OCI-LY1 (cell line): ENCODE data around the gene CBLIF.

ENCODE experiments used
- H2AFZ ChIP-seq: fragments of 200-600 bp; sonication (generic), shearing (Covaris generic); 2 replicates; pipeline ENCODE4 v1.6.0; 2014; ENCODE audit warnings: antibody characterized with exemption, mild to moderate bottlenecking, low read length
- H3F3A ChIP-seq: fragments of 200-600 bp; sonication (generic), shearing (Covaris generic); 2 replicates; pipeline ENCODE4 v1.6.0; 2014; ENCODE audit warnings: mild to moderate bottlenecking, antibody characterized with exemption, low read length, moderate library complexity; ENCODE audit not compliant: insufficient read depth
- H3K27ac ChIP-seq: fragments of 200-600 bp; sonication (generic); 2 replicates; pipeline ENCODE4 v1.5.1; 2014; ENCODE audit warnings: low read length, mixed run types, mild to moderate bottlenecking, low read depth; ENCODE audit not compliant: poor library complexity, severe bottlenecking
- H3K27me3 ChIP-seq: fragments of 200-600 bp; sonication (generic); 2 replicates; pipeline ENCODE4 v1.6.0; 2014; ENCODE audit warnings: antibody characterized with exemption, mild to moderate bottlenecking, low read length, moderate library complexity; ENCODE audit not compliant: insufficient read depth
- H3K36me3 ChIP-seq: fragments of 200-600 bp; sonication (generic); 2 replicates; pipeline ENCODE4 v1.6.1; 2014; ENCODE audit warnings: mild to moderate bottlenecking, antibody characterized with exemption, low read length, moderate library complexity, mixed read lengths; ENCODE audit not compliant: insufficient read depth
- H3K4me1 ChIP-seq: fragments of 200-600 bp; sonication (generic); 2 replicates; pipeline ENCODE4 v1.5.1; 2014; ENCODE audit warnings: mild to moderate bottlenecking, low read length, moderate library complexity; ENCODE audit not compliant: insufficient read depth, severe bottlenecking
- H3K4me2 ChIP-seq: fragments of 200-600 bp; sonication (generic), shearing (Covaris generic); 2 replicates; pipeline ENCODE4 v1.6.1; 2014; ENCODE audit warnings: low read length
- H3K4me3 ChIP-seq: fragments of 200-600 bp; sonication (generic); 2 replicates; pipeline ENCODE4 v1.5.1; 2014; ENCODE audit warnings: low read length, low read depth, mild to moderate bottlenecking, mixed read lengths; ENCODE audit not compliant: poor library complexity, severe bottlenecking
- H3K79me2 ChIP-seq: fragments of 200-600 bp; shearing (Covaris generic); 2 replicates; pipeline ENCODE4 v1.6.1; 2016; ENCODE audit warnings: mixed run types, low read length, mixed read lengths; ENCODE audit not compliant: insufficient read depth
- H3K9ac ChIP-seq: fragments of 200-600 bp; sonication (generic), shearing (Covaris generic); 2 replicates; pipeline ENCODE4 v1.6.1; 2014; ENCODE audit warnings: mild to moderate bottlenecking, low read length, mixed read lengths
- H3K9me2 ChIP-seq: fragments of 200-600 bp; sonication (generic), shearing (Covaris generic); 2 replicates; pipeline ENCODE4 v1.6.1; 2014; ENCODE audit warnings: low read depth, mild to moderate bottlenecking, low read length, mixed read lengths
- H3K9me3 ChIP-seq: fragments of 200-600 bp; shearing (Covaris generic); 2 replicates; pipeline ENCODE4 v1.6.1; 2014; ENCODE audit warnings: low read length, mixed read lengths
- H4K20me1 ChIP-seq: fragments of 200-600 bp; sonication (generic), shearing (Covaris generic); 2 replicates; pipeline ENCODE4 v1.6.0; 2016; ENCODE audit warnings: mild to moderate bottlenecking, low read length; ENCODE audit not compliant: insufficient read depth
- EZH2 ChIP-seq: fragments of 200-600 bp; sonication (generic), shearing (Covaris generic); IDR thresholded peaks from 2 replicates; pipeline ENCODE4 v1.8.0; 2017; ENCODE audit warnings: borderline replicate concordance, mixed run types, mild to moderate bottlenecking, antibody characterized with exemption, low read length, moderate library complexity, mixed read lengths
- TF ChIP-seq, protein P1 (sequence below): fragments of 200-600 bp; sonication (generic), shearing (Covaris generic); IDR thresholded peaks from 2 replicates; pipeline ENCODE4 v1.5.1; 2017; ENCODE audit warnings: mild to moderate bottlenecking, antibody characterized with exemption, low read length, moderate library complexity, mixed read lengths

The CBLIF gene

DNA sequence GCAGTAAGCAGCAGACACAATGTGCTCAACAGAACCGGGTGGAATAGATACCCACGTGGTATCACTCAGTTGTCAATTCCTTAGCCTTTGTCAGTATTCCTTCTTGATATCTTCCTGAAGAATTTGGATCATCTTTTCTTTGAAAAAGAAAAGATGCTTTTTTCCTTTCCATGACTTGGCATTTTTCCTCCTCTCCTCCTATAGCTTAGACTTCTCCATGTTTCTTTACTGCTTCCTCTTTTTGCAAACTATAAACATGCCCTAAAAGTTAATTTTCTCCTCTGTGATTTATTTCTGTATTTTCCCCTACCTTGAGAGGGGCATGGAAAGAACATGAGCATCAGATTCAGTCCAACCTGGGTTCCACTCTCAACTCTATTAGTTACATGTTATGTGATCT lies 11.7 kb downstream of the CBLIF start:
- Histone ChIP-seq H3K9me3 (no peaks in the 10 kb centered on the region), H3K4me2 (no peak overlapping the region), H3K27me3 (no peaks in the 10 kb centered on the region), H3K36me3 (no peaks in the 10 kb centered on the region), H2AFZ (no peak overlapping the region), H3K4me3 (no peak overlapping the region), H3K27ac (no peak overlapping the region), H3K9ac (no peak overlapping the region), H3F3A (no peaks in the 10 kb centered on the region), H3K79me2 (no peaks in the 10 kb centered on the region), H3K9me2 (no peaks in the 10 kb centered on the region), H4K20me1 (no peaks in the 10 kb centered on the region), H3K4me1 (no peaks in the 10 kb centered on the region)
- TF ChIP-seq, protein P1, sequence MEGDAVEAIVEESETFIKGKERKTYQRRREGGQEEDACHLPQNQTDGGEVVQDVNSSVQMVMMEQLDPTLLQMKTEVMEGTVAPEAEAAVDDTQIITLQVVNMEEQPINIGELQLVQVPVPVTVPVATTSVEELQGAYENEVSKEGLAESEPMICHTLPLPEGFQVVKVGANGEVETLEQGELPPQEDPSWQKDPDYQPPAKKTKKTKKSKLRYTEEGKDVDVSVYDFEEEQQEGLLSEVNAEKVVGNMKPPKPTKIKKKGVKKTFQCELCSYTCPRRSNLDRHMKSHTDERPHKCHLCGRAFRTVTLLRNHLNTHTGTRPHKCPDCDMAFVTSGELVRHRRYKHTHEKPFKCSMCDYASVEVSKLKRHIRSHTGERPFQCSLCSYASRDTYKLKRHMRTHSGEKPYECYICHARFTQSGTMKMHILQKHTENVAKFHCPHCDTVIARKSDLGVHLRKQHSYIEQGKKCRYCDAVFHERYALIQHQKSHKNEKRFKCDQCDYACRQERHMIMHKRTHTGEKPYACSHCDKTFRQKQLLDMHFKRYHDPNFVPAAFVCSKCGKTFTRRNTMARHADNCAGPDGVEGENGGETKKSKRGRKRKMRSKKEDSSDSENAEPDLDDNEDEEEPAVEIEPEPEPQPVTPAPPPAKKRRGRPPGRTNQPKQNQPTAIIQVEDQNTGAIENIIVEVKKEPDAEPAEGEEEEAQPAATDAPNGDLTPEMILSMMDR = no peak
- TF ChIP-seq EZH2 = no peak

DNA sequence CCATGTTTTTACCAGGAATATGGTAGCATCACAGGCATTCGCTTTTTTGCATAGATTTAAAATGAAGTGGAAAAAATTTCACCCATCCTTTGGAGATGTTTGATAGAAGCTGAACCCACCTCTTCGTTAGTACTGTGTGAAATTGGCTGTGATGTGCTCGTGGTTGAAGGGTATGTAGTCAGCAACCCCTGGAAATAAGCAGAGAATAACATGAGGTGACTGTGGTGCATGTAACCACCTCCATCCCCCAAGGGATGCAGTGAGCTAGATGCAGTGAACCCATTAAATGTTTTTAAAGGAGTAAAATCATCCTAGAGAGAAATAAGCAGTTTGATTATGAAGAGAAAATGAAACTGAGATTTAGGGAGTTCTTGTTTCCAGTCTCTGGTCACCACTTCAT lies 15.9 kb downstream of the CBLIF start:
- no peak overlapping the region for H3K4me3 ChIP-seq
- H3K4me2 ChIP-seq = no peak overlapping the region
- no peak overlapping the region for H3K27ac ChIP-seq

DNA sequence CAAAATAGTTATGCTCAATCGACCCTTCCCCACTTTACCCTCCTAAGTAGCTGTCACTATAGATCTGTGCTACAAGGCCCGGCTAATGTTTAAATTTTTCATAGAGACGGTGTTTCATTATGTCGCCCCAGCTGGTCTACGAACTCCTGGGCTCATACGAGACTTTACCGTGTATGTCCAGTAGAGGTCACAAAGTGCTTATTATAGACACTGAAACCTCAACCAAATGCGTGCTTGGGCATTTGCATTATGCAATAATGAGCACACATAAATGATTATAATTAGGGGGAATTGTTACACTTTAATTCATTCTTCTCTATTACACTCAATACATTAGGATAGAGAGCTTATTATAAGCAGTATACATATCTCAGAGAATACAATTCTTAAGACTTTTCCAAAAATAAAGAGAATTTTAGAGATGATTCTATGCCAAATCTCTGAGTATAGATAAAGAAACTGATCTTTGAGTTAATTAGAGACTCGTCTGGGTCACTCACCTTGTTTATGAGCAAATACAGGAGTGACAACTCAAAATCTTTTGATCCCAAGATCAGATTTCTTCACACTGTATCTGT lies 22.2 kb downstream of the CBLIF start:
- Histone ChIP-seq H3K27me3 (no peaks in the 10 kb centered on the region), H3K9me2 (no peaks in the 10 kb centered on the region), H3K9me3 (no peaks in the 10 kb centered on the region), H3K79me2 (no peaks in the 10 kb centered on the region), H3F3A (no peaks in the 10 kb centered on the region), H3K4me3 (no peak overlapping the region), H3K36me3 (no peaks in the 10 kb centered on the region), H2AFZ (no peak overlapping the region), H3K9ac (no peak overlapping the region), H3K4me2 (no peak overlapping the region), H3K4me1 (peaks cover 39% of the 10 kb centered on the region), H4K20me1 (no peaks in the 10 kb centered on the region), H3K27ac (no peak overlapping the region)
- TF ChIP-seq EZH2 = no peak
- TF ChIP-seq, protein P1 = peak; percentile 80

More for the DNA sequence above, 15.9 kb downstream of the CBLIF start:
- no peak overlapping the region for H2AFZ ChIP-seq
- TF ChIP-seq, protein P1 = no peak
- TF ChIP-seq EZH2 = no peak
- no peaks in the 10 kb centered on the region for H3K9me2 ChIP-seq
- H3K36me3 ChIP-seq = no peaks in the 10 kb centered on the region
- no peak overlapping the region for H3K9ac ChIP-seq
- no peaks in the 10 kb centered on the region for H3K4me1 ChIP-seq
- no peaks in the 10 kb centered on the region for H3K79me2 ChIP-seq
- no peaks in the 10 kb centered on the region for H3K27me3 ChIP-seq
- no peaks in the 10 kb centered on the region for H3F3A ChIP-seq
- no peaks in the 10 kb centered on the region for H3K9me3 ChIP-seq
- H4K20me1 ChIP-seq = no peaks in the 10 kb centered on the region
